ENCODE measurements around the gene ABI1. TPM values are rescaled to one million over a fixed set of nuclear protein-coding genes. Genes with fewer than 3 reads are reported as not detected.

Gene ABI1
- total and polyA plus RNA-seq, 3 donors from 2014 or later: 34.6 to 67.6 (median 48.0) TPM

DNA sequence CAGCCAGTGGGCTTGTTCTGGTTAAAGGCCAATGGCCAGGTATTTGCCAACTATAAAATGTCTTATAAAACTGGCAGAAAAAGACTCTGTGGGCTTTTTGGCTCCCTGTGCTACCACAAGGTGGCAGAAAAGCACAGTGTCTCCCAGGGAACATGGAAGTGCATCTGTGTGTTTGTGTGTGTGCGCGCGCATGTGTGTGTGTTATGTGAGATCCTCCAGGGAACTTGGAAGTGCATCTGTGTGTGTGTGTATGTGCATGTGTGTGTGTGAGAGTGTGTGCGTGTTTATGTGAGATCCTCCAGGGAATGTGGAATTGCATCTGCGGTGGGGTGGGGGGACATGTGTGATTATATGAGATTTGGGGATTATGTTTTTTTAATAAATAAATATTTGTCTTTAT, 30.2 kb upstream of the ABI1 start:
- no peak overlapping the region for H3K4me3 ChIP-seq
- TF ChIP-seq CTCF (IDR thresholded peaks at IDR 0.05) (peak; percentile 40 to 53 (median 43)), POLR2A (IDR thresholded peaks at IDR 0.05) (no peak)
- no peak overlapping the region for H3K27ac ChIP-seq
- H3K36me3 ChIP-seq (ENCODE audit: low read depth, missing control alignments): no peaks in the 10 kb centered on the region
- H3K27me3 ChIP-seq: no peaks in the 10 kb centered on the region
- no peaks in the 10 kb centered on the region for H3K9me3 ChIP-seq
- WGBS, 2 donors: 55 to 87% methylated on average over 5 of the region's 5 CpGs
- peak; percentile 64 for DNase-seq
- intact Hi-C loops (cut with DNase I; ENCODE audit: low total_unique reads): no loop called here
- H3K4me1 ChIP-seq: no peaks in the 10 kb centered on the region

DNA sequence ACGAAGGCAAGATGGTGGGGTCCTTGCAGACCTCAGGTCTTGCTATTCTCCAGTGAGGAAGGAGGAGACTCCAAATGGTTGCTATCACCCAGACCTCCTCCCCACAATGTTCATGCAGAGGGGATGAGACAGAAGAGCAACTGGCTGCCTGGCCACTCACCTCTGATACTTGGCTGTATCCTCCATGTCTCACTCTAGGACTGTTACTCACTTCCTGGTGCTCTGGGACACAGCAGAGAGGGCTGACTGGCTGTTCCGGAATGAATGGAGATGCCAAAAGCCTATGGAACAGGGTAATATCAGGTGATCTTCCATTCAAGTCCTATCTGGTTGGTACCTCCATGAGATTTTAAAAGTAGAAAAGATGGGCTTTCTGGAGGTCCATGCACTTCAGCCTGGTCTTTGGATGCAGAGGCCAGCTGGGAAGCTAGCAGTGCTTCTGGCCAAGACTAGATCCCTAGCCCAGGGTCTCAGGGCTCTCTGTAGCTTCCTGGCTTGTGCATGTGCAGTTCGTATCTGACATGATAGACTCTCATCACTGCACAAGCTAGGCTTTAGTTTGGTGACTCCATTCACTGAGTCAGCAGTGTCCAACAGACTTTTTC, 27.0 kb upstream of the ABI1 start:
- H3K36me3 ChIP-seq (ENCODE audit: low read depth, missing control alignments): no peaks in the 10 kb centered on the region
- 78 to 80% methylated on average over 2 to 3 of the region's 3 CpGs for WGBS, 2 donors
- no peaks in the 10 kb centered on the region for H3K4me1 ChIP-seq
- DNase-seq: no peak
- intact Hi-C loops (cut with DNase I; ENCODE audit: low total_unique reads): no loop called here
- H3K27me3 ChIP-seq: no peaks in the 10 kb centered on the region
- no peak overlapping the region for H3K4me3 ChIP-seq
- no peaks in the 10 kb centered on the region for H3K9me3 ChIP-seq
- H3K27ac ChIP-seq: no peak overlapping the region
- no peak for TF ChIP-seq CTCF (IDR thresholded peaks at IDR 0.05)
- no peak for TF ChIP-seq POLR2A (IDR thresholded peaks at IDR 0.05)

DNA sequence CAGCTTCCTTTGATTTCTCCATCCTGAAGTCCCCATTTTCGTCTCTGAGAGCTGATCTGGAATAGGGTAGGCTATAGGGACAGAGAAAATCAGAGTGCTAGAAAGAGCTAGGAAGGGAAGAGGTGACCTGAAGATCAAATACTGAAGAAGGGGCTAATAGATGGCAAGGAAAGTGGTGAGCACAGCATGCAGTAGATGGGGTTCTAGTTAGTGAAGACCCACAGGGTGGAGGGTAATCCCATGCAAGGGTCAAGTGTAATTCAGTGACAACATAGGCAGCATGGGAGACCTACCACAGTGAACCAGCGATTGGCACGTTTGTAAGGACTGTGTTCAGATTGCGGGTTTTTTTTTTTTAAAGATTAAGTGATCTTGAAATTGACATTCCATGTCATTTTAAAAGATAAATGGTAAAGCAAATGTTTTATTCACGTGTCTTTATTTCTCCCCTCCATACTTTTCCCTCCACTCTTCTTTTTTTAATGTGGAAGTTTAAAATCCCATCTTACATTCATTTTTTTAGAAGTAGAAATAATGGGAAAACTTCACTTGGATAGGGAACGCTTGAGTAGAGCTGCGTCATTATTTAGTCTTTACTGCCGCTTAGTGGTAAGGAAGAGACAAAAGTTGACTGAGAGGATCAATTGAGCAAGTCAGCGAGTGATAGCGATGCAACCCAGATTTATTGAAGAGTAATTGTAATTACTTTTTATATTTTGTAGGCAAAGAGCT, 21.0 kb upstream of the ABI1 start:
- Histone ChIP-seq H3K9me3 (no peaks in the 10 kb centered on the region), H3K36me3 (ENCODE audit: low read depth, missing control alignments) (no peaks in the 10 kb centered on the region), H3K27ac (no peak overlapping the region), H3K4me3 (peak overlapping the region in 1 of 2 donors; percentile 17), H3K27me3 (no peaks in the 10 kb centered on the region), H3K4me1 (no peaks in the 10 kb centered on the region)
- WGBS, 2 donors: 7 to 11% methylated on average over 10 of the region's 10 CpGs
- no peak for DNase-seq
- intact Hi-C loops (cut with DNase I; ENCODE audit: low total_unique reads): no loop called here
- TF ChIP-seq POLR2A (IDR thresholded peaks at IDR 0.05) (no peak), CTCF (IDR thresholded peaks at IDR 0.05) (peak; percentile 47 to 60 (median 48))

DNA sequence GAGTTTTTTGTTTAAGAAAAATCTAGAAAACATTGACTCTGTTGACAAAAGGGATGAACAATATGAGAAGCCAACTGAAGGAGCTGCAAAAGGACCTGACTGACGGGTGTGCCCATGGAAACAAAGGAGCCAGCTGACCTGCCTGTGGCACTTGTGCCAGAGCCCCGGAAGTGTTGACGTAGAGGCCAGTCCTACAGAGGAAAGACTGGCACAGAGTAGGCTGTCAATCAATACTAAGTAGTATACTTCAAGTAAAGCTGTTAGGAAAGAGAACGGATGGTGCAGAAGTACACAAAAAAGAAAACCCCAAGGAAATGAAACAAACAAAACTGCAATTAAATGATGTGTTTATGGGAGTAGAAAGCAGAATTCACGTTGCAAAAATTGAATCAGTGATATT, 19.0 kb upstream of the ABI1 start:
- DNase-seq: no peak
- H3K36me3 ChIP-seq (ENCODE audit: low read depth, missing control alignments): no peaks in the 10 kb centered on the region
- TF ChIP-seq CTCF (IDR thresholded peaks at IDR 0.05) (no peak), POLR2A (IDR thresholded peaks at IDR 0.05) (no peak)
- H3K4me3 ChIP-seq: no peak overlapping the region
- no peaks in the 10 kb centered on the region for H3K27me3 ChIP-seq
- no peak overlapping the region for H3K27ac ChIP-seq
- H3K4me1 ChIP-seq: no peaks in the 10 kb centered on the region
- intact Hi-C loops (cut with DNase I; ENCODE audit: low total_unique reads): no loop called here
- 63% methylated on average over 5 of the region's 5 CpGs for WGBS, 2 donors
- H3K9me3 ChIP-seq: no peaks in the 10 kb centered on the region

All from testis (tissue), 3 donors.